GM12874 (cell line): Measurements from ENCODE around the gene KCNJ9.
A peak's percentile ranks its signal among the peaks of the same experiment; 100 is the strongest.

Source experiments
- CTCF ChIP-seq: IDR thresholded peaks from 2 replicates; pipeline ENCODE4 v1.5.1; 2011; ENCODE audit warnings: low read depth, mild to moderate bottlenecking, control low read depth, low read length, moderate library complexity; ENCODE audit not compliant: insufficient read depth

Gene KCNJ9

GRCh38 chr1:160078512-160079195, 2.7 kb upstream of the KCNJ9 start:
- TF ChIP-seq CTCF: peak; percentile 94

- no peak for TF ChIP-seq CTCF
Observed at GRCh38 chr1:160079448-160079847, 1.9 kb upstream of the KCNJ9 start.

GRCh38 chr1:160080381-160081100, 797 bp upstream of the KCNJ9 start:
- TF ChIP-seq CTCF: no peak

- TF ChIP-seq CTCF: no peak
Observed at GRCh38 chr1:160082487-160082886, 1.1 kb downstream of the KCNJ9 start.

- TF ChIP-seq CTCF: no peak
Observed at GRCh38 chr1:160082926-160083325, 1.6 kb downstream of the KCNJ9 start.

GRCh38 chr1:160083968-160084770, 2.8 kb downstream of the KCNJ9 start:
- TF ChIP-seq CTCF: peak; percentile 88

GRCh38 chr1:160084771-160085321, 3.5 kb downstream of the KCNJ9 start:
- no peak for TF ChIP-seq CTCF
